ENCODE results near the gene RHOC.
A peak's percentile ranks its signal among the peaks of the same experiment; 100 is the strongest.
"Not testable (repeated sequence)": the region's sequence is repeated elsewhere in the genome, so short reads cannot be mapped to it uniquely, and the experiment has no call there.

The RHOC gene

DNA sequence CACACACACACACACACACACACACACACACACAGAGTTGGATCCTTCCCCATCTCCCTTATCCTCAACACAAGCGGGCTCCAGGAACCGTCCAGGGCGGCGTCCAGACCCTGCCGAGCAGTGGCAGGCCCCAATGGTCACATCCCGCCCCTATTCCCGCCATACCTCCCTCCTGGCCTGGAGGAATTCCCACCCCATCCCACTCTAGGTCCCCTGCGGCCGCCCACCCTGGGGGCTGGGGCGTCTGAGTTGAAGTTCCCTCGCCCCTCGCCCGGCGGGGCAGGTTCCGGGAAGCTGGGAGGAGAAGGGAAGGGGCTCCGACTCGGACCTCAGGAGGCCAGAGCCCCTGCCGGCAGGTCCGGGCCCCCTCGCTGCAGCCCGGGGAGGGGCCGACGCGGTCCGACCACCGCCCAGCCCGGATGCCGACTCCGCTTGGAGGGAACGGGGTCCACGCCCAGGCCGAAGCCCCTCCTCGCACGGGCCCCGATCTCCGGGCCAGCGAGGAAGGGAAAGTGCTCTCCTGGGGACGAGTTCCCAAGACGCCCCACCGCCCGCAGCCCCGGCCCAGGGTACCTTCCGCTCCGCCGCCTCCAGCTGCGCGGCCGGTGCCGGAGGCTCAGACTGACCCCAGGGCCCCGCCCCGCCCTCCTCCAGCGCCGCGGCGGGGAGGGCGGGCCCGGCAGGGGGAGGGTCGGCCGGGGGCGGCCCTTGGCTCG, at the start of gene RHOC:
Gene RHOC, minus strand, starts transcription at position 623 of the 716 bp plus-strand sequence. CDS start 3,328 bp downstream, outside the sequence.
- DNase-seq (ENCODE audit: low spot score), result no peak

DNA sequence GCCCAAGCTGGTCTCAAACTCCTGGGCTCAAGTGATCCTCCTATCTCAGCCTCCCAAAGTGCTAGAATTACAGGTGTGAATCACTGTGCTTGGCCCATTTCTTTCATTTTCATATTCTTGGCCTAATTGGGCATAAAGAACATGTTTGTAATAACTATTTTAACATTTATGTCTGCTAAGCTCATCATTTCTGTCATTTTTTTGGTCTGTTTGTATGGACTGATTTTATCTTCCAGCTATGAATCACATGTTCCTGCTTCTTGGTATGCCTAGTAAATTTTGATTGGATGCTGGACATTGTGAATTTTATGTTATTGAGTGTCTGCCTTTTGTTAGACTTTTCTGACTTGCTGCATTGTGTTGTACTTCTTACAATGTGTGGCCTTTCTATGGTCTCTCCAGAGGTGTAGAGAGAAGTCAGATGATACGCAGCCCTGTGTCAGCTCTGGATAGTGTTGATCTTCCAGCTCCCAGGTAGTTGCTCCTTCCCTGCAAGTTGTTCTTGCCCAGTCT, 47.2 kb upstream of the RHOC start:
- DNase-seq (ENCODE audit: low spot score), result no peak

DNA sequence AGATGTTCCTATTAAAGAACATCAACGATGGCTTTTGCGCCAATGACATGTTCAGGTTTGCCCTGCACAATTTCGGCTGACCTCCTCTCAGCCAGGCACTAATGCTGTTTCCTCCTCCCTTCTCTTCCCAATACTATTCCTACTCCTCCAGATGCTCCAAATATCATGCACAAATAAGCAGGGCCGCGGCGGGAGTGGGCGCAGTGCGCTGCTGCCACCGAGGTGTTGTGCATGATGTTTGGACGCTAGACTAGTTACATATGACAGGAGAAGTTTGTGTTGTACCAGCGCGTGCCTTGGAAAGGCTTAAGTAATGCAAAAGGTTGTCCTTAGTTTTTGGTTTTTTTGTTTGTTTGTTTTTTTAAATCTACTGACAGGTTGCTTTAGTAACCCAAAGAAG, 41.5 kb upstream of the RHOC start:
- no peak for DNase-seq (ENCODE audit: low spot score)

DNA sequence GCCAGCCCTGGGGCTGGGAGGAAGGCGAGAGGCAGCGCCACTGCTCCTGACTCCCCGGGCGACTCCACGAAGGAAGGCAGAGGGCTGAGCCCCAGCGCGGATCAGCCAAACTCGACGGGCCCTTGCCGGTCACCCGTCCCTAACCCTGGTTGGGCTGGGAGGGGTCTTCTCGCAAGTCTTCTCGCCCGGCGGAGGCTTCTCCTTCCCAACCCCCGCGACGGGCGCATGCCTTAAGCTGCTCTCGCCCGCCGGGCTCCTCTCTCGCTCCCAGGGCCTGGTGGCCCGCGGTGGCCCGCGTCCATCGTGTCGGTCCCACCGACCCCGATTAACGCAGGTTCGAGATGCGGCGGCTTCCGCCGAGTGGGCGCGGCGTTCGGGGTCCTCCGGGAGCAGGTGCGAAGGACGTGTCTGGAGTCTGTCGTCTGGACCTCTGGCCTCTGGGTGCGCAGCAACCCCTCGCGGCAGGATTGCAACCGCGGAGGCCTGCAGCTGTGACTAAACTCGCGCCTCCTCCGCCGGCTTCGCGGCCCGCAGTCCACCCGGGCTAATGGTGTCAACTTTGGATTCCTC, 37.2 kb upstream of the RHOC start:
- DNase-seq (ENCODE audit: low spot score), result no peak

DNA sequence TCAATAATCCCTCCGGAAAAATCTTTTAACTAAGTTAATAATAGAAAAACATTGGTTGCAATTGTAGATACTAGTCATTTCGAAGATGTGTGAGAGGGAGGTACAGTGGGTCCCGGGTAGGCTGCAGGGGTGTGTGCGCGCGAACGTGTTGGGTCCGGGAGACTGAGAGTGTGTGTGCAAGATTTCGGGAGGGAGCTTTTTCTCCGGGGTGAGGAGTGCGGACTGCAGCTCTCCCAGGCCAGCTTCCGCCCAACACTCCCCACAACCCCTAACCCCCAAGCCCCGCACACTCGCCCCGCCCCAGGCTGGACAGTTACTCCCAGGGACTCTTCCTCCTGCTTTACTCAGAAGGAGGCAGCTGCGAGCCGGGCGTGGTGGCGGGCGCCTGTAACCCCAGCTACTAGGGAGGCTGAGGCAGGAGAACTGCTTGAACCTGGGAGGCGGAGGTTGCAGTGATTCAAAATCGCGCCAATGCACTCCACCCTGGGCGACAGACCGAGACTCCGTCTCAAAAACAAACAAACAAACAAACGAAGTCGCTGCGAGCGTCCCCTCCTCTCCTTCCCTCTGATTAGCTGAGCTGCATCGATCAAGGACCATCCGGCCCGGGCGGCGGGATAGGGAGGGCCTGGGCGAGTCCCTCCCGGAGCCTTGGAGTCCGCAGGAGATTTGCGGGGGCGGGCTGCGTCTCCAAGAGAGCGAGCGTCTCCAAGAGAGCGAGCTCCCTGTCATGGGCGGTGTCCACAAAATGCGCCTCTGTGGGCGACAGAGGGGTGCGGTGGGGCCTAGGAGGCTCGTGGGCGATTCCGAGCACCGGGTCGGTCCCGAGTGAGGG, 36.5 kb upstream of the RHOC start:
- no peak for DNase-seq (ENCODE audit: low spot score)

DNA sequence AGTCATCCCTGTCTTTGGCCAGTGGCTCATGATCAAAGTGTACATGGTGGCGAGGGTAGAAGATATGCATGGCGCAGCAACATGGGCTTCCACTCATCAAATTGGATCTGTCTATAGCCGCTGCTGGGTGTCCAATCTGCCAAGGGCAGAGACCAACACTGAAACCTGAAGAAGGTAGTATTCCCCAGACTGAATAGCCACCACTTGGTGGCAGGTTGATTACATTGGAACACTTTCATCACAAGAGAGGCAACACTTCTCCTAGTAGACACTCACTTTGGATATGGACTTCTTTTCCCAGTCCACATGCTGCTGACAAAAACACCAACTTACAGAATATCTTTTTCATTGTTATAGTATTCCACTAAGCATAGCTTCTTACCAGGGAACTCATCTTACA, 30.6 kb upstream of the RHOC start:
- no peak for DNase-seq (ENCODE audit: low spot score)

DNA sequence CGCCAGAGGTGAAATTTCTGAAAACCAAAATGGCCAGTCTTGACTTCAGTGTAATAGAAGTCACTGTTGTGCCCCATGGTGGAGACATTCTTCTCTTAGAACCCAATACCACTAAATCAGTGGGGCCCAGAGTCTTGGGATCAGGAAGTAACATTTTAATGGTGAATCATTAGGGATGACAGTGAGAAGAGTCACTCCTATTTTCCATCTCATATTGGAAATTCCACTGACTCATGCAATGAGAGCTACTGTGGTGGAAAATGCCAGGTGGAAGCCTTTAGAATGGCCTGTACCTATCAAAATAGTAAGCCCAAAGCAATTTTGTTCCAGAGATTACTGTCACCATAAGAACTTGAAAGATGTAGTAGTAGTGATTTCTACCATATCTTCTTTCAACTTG, 28.8 kb upstream of the RHOC start:
- DNase-seq (ENCODE audit: low spot score), result no peak

DNA sequence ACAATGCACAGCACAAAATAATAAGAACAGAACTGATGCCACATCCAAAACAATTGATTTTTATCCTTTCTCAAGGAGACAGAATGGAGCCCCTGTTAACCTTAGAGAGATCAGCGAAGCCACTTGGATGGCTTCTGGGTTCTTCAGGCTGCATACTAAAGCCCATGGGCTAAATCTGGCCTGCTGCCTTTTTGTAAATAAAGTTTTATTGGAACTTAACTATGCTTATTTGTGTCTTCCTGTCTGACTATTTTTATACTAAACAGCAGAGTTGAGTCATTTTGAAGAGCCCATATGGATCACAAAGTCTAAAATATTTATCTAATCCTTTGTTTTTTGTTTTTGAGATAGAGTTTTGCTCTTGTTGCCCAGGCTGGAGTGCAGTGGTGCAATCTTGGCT, 24.5 kb upstream of the RHOC start:
- DNase-seq (ENCODE audit: low spot score), result no peak

DNA sequence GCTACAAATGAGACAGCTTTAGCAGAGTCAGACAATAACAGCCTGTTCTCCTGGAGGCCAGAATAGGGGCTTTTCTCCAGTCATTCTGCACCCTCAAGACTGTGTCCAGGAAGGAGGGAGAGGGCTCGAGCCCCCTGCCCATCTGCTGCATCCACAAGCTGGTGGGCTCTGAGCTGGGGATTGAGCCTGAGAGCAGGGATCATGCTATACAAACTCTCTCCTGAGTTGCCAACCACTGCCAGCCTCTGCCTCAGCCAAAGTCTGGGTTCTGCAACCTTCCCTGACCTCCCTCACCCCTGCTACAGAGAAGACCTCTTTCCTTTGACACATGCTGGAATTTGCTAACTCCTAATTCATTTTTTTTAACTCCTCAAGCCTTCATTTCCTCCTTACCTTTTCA, 23.0 kb upstream of the RHOC start:
- DNase-seq (ENCODE audit: low spot score), result no peak

DNA sequence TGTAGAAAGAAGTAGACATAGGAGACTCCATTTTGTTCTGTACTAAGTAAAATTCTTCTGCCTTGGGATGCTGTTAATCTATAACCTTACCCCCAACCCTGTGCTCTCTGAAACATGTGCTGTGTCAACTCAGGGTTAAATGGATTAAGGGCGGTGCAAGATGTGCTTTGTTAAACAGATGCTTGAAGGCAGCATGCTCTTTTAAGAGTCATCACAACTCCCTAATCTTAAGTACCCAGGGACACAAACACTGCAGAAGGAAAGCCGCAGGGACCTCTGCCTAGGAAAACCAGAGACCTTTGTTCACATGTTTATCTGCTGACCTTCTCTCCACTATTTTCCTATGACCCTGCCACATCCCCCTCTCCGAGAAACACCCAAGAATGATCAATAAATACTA, 22.1 kb upstream of the RHOC start:
- not testable (repeated sequence) for DNase-seq (ENCODE audit: low spot score)

DNA sequence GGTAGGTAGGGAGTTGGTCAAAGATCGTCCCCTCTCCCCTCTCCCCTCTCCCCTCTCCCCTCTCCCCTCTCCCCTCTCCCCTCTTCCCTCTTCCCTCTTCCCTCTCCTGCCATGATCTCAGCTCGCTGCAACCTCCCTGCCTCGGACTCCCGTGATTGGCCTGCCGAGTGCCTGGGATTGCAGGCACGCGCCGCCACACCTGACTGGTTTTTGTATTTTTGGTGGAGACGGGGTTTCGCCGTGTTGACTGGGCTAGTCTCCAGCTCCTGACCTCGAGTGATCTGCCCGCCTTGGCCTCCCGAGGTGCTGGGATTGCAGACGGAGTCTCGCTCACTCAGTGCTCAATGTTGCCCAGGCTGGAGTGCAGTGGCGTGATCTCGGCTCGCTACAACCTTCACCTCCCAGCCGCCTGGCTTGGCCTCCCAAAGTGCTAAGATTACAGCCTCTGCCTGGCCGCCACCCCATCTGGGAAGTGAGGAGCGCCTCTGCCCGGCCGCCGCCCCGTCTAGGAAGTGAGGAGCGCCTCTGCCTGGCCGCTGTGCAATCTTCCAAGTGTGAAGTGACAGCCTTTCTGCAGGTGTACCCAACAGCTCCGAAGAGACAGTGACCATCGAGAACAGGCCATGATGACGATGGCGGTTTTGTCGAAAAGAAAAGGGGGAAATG, 21.5 kb upstream of the RHOC start:
- DNase-seq (ENCODE audit: low spot score), result not testable (repeated sequence)

DNA sequence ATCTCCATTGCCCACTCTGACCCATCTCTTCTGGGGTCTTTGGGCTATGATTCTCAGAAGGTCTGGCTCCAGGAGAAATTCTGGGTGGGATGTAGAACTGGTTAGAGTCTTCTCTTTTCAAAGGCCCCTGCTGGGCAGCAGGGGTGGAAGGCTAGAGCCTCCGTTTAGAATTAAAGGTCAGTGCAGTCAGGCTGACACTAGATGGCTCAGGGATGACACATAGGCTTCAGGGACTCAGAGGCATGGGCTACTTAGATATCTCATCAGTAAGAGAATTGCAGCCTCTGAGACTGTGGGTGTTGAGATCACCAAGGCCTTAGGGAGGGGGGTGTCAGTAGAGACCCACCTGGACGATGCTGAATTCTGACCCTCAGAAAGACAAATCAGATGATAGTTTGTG, 20.8 kb upstream of the RHOC start:
- no peak for DNase-seq (ENCODE audit: low spot score)

DNA sequence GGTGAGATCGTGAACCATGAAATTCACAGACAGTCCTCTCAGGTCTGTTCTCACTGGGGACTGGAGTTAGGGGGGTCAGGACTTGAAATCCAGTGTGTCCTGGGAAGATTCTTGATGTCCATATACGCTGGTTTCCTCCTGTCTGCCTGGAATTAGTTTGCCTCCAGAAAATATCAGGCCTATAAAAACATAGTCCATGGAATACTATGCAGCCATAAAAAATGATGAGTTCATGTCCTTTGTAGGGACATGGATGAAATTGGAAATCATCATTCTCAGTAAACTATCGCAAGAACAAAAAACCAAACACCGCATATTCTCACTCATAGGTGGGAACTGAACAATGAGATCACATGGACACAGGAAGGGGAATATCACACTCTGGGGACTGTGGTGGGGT, 17.3 kb upstream of the RHOC start:
- DNase-seq (ENCODE audit: low spot score), result not testable (repeated sequence)

DNA sequence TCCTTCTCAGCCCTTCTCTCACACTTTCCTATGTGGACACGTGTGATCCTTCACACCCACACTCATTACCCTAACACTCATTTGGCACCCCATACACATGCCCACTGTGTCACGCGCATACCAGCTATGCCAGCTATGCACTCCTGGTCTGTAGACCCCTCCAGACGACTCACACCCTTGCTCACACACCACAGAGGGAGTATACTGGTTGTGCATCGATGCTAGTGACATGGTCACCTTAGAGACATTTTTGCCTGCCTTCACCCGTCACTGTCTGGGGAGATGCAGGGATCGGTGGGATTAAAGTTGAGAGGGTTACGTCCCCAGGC, 16.5 kb upstream of the RHOC start:
- DNase-seq (ENCODE audit: low spot score), result no peak

DNA sequence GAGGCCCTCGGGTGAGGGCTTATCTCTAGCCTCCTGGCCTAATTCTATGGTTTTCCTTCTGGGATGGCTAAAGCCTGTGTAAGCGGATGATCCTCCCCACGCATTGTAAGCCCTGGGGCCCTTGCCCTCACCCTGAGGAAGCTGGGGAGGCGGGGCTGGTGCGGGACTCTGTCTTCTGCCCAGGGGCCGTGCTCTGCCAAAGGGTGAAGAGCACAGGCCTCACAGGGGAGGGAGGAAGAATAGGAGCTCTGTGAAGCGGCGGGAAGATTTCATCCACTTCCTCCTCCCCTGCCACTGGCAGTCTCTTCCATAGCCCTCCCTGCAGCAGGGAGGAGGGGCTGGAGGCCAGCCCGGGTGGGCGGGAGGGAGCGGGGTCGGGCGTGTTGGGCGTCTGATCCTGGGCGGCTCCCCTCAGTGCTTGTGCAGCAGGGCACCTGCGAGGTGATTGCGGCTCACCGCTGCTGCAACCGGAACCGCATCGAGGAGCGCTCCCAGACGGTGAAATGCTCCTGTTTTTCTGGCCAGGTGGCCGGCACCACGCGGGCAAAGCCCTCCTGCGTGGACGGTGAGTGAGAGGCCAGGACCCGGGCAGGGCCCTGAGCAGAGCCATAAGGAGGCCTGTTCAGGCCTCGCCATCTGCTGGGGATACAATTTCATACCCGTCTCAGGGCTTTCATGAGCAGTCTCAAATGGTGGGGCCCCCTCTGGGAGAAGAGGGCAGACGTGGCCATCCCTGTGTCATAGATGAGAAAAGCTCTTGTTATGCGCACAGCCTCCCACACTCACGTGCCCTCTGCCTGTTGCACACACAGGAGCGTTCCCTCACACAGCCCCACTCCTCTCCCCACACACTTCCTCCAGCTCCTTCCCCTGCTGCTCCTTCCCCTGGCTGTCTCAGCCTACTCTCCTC, 15.9 kb upstream of the RHOC start:
- peak; percentile 55 for DNase-seq (ENCODE audit: low spot score)

DNA sequence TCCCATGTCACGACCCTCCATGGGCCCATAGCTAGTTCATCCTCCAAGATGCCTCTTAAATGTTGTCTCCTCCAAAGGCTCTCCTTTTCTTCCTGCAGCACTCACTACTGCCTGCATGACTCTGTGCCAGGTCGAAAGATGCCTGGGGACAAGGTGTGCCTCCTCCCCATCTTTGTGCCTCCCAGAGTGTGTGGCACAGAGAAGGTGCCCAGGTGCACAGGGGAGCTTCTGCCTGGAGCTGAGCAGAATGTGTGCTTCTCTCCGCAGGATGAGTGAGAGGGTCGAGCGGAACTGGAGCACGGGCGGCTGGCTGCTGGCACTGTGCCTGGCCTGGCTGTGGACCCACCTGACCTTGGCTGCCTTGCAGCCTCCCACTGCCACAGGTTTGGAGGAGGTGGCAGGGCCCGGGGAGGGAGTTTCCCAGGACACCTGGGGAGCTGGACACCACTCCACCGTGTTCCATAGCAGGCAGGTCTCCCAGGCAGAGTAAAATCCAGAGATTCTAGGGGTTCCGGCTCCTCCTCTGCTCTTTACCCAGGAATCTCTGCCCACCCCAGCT, 15.1 kb upstream of the RHOC start:
- no peak for DNase-seq (ENCODE audit: low spot score)

DNA sequence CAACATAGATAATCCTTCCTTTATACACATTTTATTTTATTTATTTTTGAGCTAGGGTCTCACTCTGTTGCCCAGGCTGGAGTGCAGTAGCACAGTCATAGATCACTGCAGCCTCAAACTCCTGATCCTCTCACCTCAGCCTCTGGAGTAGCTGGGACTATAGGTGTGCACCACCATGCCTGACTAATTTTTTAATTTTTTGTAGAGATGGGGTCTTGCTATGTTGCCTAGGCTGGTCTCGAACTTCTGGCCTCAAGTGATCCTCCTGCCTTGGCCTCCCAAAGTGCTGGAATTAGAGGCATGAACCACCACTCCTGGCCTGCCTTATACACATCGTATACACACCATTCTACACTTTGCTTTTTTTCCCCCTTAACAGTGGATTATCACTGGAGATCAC, 14.4 kb upstream of the RHOC start:
- DNase-seq (ENCODE audit: low spot score), result not testable (repeated sequence)

DNA sequence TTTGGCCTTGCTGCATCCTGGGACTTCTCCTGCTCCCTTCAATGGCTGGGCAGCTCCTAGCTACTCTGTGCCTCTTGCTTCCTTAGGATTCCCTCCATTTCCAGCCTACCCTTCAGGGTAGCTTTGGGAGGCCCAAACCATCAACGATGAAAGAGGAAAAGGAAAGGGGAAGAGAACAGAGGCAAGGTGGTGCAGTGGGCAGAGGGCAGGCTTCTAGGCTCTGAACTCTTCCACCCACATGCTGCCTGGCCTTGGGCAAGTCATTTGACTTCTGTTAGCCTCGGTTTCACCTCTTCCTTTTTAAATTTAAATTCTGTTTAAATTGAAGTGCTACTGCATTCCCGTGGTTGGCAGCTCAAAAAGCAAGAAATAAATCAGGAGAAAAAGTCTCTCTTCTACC, 13.9 kb upstream of the RHOC start:
- no peak for DNase-seq (ENCODE audit: low spot score)

DNA sequence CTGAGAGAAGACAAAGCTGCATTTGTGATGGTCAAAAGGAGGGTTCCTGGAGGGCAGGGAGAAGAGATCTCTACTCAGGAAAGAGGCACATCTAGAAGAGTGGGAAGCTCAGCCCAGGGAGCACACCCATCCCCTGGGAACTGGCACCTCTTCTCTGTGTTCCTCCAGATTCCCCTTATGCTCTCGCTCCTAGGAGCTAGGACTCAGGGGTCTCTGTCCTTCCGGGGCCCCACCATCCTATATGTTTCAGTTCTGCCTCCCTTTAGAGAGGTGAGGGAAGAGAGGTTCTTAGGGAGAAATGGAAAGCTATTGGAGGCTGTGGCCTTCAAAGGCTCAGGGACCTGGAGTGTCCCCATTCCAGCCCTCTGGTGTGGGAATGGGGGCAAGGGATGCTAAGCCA, 12.8 kb upstream of the RHOC start:
- no peak for DNase-seq (ENCODE audit: low spot score)

DNA sequence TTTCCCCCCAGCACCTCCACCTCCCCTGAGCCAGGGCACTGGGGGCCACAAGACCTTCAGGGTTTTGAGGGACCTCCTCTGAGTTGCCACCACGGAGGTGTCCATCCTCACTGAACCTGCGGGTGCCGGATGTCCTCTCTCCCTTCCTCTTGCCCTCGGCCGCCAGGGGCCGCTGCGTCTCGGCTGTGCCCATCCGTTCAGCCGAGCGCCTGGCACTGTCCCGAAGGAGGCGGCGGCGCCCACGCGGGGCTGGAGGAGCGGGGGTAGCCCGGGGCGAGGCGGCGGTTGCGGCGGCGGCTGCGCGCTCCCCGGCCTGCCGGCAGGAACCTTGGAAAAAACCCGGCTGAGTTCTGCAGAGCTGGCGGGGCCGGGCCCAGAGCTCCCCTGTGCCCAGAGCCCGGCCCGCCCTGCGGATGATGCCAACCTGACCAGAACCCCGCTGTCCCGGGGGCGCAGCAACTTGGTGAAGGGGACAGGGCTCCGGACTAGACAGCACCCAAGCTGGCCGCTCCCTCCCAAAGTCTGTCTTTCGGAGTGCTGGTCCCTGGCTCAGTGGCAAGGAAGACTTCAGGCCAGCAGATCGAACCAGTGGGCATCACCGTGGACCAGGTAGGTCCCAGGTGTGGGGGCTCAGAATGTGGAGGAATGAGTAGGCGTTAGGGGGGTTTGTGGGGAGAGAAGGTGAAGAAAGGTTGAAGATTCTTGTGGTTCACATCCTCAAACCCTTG, 11.9 kb upstream of the RHOC start:
- peak; percentile 71 for DNase-seq (ENCODE audit: low spot score)
